Stimulated activated CD8-positive, alpha-beta memory T cell treated with anti-CD3 and anti-CD28 coated beads, Interleukin-4, amount 100 ng/mL, for 1 hour (primary cell): ENCODE results near the gene CHN2.
A peak's percentile ranks its signal among the peaks of the same experiment; 100 is the strongest.

Experiments
- DNase-seq, 2 donors: peaks; one replicate each; pipeline ENCODE4 v3.0.0-alpha.2; 2020; ENCODE audit warnings: low read depth in 2 of 2, low spot score in 1 of 2

The CHN2 gene

GRCh38 chr7:29281782-29282541, 87.4 kb downstream of the CHN2 start:
- no peak for DNase-seq

- no peak for DNase-seq
Measured at GRCh38 chr7:29282819-29283414, 88.3 kb downstream of the CHN2 start.

GRCh38 chr7:29284696-29285443, 90.3 kb downstream of the CHN2 start:
- no peak for DNase-seq

GRCh38 chr7:29285444-29285793, 90.8 kb downstream of the CHN2 start:
- peak in 1 of 2 donors; percentile 15 for DNase-seq

- DNase-seq = no peak
Measured at GRCh38 chr7:29285861-29286260, 91.3 kb downstream of the CHN2 start.

GRCh38 chr7:29287366-29287765, 92.8 kb downstream of the CHN2 start:
- DNase-seq = no peak

- DNase-seq = no peak
Measured at GRCh38 chr7:29288181-29289091, 93.9 kb downstream of the CHN2 start.

- no peak for DNase-seq
Measured at GRCh38 chr7:29289156-29290021, 94.8 kb downstream of the CHN2 start.

- DNase-seq = no peak
Measured at GRCh38 chr7:29290829-29291228, 96.3 kb downstream of the CHN2 start.

GRCh38 chr7:29291723-29292618, 97.4 kb downstream of the CHN2 start:
- DNase-seq = no peak

GRCh38 chr7:29292886-29293658, 98.5 kb downstream of the CHN2 start:
- DNase-seq = no peak

- no peak for DNase-seq
Measured at GRCh38 chr7:29296421-29296820, 101.8 kb downstream of the CHN2 start.

GRCh38 chr7:29297194-29297890, 102.8 kb downstream of the CHN2 start:
- no peak for DNase-seq

GRCh38 chr7:29299086-29299485, 104.5 kb downstream of the CHN2 start:
- DNase-seq = no peak

- no peak for DNase-seq
Measured at GRCh38 chr7:29300026-29300480, 105.5 kb downstream of the CHN2 start.

GRCh38 chr7:29300649-29301048, 106.1 kb downstream of the CHN2 start:
- no peak for DNase-seq

GRCh38 chr7:29302666-29303395, 108.3 kb downstream of the CHN2 start:
- DNase-seq = no peak
